Left renal pelvis (tissue), 4 donors: ENCODE measurements around the gene MKRN3. TPM values are rescaled to one million over a fixed set of nuclear protein-coding genes. Genes with fewer than 3 reads are reported as not detected.

ENCODE experiments used
- DNase-seq, 4 donors: peaks; one replicate each; pipeline ENCODE4 v3.0.0-alpha.2; 2013; ENCODE audit warnings: low read depth in 4 of 4, low spot score in 3 of 4
- polyA plus RNA-seq, 4 donors: library from polyadenylated mRNA; unstranded; fragments of 120-200 nt; gene quantifications; one replicate each; pipeline ENCODE4 v1.2.1, GENCODE V29; 2013; ENCODE audit not compliant: insufficient read length in 4 of 4

MKRN3 gene
- polyA plus RNA-seq = 1 to 10 TPM in 3 of 4 donors, under 1 TPM in 1; 0.45 to 2.4 (median 1.6) TPM

GRCh38 chr15:23565395-23566070 is at the start of gene MKRN3:
Gene MKRN3 (plus strand): TSS chr15:23565674. CDS start chr15:23565783, 109 bp downstream.
- DNase-seq = peak in 1 of 4 donors; percentile 10

DNA sequence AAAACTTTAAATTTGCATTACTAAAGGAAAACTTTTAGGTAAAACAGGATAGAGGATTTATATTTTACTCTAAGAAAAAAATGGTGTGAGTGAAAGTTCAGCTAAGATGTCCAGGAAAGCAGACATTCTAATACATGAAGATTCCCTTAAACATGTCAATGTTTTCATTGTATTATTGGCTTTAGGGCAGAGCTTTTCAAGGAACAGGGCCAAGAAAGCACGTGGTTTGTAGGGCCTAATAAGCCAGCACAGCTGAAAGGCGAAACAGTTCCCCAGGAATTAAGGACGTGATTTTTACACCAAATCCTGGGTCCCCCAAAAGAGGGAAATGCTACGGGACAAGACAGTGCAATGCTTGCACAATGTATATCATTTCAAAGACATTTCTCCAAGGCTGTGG is 48.6 kb upstream of the MKRN3 start:
- DNase-seq = no peak

- DNase-seq = no peak
These were observed 47.4 kb upstream of the MKRN3 start for GRCh38 chr15:23518104-23518503.

DNA sequence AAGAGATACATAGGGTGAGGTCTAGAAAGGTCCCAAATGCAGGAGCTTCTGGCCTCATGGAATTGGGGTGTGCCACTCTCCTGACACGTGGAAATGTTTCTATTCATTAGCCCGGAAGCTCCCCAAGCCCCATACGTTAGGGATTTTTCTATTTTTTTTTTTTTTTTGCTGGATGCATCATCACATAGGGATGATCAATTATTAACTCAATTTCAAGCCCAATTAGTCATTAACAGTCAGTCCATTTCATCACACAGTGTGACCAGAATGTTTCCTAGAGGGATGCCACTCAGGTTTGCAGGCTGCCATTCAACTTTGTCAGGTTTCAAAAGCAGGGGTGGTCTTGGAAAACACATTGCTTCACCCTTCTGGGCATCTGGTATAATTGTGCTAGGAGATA is 40.7 kb upstream of the MKRN3 start:
- DNase-seq = no peak

GRCh38 chr15:23529891-23530290 is 35.6 kb upstream of the MKRN3 start:
- no peak for DNase-seq

DNA sequence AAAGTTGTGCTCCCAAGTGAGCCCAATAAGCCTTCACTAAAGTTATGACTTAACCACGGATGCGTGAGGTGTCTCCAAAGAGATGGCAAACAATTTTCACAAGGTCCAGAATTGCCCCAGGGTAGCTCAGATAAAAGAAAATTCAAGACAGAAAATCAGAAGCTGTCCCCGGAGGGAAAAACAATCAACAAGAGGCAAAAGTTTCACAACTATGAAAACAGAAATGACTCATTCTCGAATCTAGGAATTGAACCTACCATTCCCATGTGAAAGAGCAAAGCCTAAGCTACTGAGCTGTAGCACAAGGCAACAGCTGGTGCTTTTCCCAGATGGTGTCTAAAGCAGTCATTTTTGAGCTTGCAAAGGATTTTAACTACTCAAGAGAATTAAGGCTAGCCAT is 33.5 kb upstream of the MKRN3 start:
- DNase-seq = no peak

DNA sequence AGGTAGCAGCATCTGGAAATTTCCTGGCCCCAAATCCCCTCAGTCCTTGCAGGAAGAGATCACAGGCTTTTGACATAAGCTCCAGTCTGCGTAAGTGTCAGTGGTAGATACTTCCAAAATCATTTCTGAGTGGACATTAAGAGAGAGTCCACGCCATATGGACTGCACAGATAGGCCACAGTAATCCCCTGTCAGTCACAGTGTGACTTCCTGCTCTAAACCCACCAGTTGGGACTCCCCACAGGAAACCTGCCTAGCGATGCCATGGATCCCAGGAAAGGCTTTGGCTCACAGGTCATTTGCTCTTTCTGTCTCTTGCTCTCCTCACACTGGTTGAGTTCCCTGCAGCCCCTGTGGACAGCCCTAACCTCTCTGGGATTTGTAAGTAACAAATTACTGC is 28.8 kb upstream of the MKRN3 start:
- DNase-seq = no peak

GRCh38 chr15:23538648-23539047 is 26.8 kb upstream of the MKRN3 start:
- DNase-seq = no peak

DNA sequence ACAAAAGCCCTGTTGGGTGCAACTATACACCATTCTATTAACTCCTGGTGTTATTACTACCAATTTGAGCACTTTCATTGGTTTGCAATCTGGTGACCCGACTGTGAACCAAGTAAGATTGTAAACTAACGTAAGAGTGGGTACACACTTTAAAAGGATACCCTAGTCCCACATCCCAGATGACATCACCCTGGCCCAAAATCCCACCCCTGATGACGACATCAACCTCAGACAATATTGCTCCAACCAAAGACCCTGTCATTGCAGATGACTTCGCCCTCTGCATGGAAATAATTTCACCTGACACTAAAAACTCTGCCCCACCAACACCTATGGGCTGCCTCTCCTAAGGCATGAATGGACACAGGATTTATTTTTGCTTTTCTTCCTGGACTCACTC is 25.6 kb upstream of the MKRN3 start:
- no peak for DNase-seq

GRCh38 chr15:23546158-23546557 is 19.3 kb upstream of the MKRN3 start:
- no peak for DNase-seq

- DNase-seq = no peak
These were observed 17.4 kb upstream of the MKRN3 start for GRCh38 chr15:23548071-23548470.

- DNase-seq = no peak
These were observed 3.6 kb upstream of the MKRN3 start for GRCh38 chr15:23561914-23562313.

DNA sequence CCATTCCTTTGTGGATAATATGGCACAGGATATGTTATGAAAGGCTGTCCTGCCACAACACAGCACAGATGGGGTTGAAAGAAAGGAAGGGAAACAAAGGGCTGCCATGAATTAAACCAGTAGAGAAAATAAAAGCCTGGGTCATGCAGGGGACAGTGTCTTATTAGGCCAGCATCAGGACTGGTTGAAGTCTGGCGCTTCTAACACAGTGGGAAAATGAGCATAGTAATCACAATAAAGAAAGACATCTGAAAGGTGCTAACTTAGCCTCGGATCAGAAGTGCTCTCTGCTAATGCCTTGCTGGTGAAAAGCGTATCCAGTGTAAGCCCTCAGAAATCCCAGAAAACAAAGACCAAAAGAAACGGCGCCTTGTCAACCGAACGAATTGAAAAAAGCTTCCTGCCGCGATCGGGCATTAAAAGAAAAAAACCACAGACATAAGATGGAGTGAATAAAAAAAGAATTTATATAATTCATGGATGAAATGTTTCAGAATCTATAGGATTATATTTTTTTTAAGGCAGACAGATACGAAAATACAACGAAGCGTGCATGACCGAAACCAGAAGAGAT is 566 bp upstream of the MKRN3 start:
- no peak for DNase-seq

GRCh38 chr15:23566071-23566554 is 639 bp downstream of the MKRN3 start:
- no peak for DNase-seq

DNA sequence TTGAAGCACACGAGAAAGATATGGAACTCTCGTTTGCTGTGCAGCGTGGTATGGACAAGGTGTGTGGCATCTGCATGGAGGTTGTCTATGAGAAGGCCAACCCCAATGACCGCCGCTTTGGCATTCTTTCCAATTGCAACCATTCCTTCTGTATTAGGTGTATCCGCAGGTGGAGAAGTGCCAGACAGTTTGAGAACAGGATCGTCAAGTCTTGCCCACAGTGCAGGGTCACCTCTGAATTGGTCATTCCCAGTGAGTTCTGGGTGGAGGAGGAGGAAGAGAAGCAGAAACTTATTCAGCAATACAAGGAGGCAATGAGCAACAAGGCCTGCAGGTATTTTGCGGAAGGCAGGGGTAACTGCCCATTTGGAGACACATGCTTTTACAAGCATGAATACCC is 1.2 kb downstream of the MKRN3 start:
- no peak for DNase-seq

DNA sequence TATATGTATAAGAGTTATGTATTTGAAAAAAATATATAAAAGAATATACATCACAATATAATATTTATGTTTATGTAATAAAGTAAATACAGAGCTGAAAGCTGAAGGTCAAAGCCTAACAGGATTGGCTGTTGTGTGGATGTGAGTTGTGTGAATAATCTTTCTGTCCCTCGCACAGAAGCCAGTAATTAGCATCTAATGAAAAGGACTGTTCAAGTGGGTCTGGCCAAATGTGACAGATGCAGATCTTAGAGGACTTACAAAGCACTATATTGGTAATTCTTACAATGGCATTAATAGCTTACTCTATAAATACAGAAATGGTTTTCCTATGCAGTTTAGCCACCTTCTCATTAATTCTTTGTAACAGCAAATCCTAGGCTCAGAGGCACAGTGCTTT is 2.4 kb downstream of the MKRN3 start:
- no peak for DNase-seq

- DNase-seq = no peak
These were observed 3.9 kb downstream of the MKRN3 start for GRCh38 chr15:23569151-23569925.

GRCh38 chr15:23570486-23570885 is 5.0 kb downstream of the MKRN3 start:
- no peak for DNase-seq

DNA sequence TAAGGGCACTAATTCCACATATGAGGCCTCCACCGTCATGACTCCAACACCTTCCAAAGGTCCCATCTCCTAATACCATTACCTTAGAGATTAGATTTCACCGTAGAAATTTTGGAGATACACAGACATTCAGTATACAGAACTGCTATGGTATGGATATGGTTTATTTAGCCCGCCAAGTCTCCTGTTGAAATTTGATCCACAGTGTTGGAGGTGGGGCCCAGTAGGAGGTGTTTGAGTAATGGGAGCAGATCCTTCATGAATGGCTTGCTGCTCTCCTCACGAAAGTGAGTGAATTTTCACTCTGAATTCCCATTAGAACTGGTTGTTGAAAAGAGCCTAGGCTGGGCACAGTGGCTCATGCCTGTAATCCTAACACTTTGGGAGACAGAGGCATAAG is 7.4 kb downstream of the MKRN3 start:
- DNase-seq = no peak

DNA sequence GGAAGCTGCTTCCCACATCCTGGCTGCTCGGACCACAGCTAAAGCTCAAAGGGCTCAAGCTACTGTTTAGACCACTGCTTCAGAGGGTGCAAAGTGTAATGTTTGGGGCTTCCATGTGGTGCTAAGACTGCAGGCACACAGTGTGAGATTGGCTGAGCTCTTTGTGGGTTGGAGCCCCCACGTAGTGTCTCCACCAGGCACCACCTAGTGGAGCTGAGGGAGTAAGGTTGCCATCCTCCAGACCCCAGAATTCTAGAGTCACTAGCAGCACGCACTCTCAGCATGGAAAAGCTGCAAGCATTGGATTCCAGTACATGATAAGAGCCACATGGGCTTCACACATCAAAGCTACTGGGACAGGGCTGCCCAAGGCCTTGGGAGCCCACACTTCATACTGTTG is 9.3 kb downstream of the MKRN3 start:
- no peak for DNase-seq

- no peak for DNase-seq
These were observed 10.6 kb downstream of the MKRN3 start for GRCh38 chr15:23576061-23576460.
